PC-3 (cell line): ENCODE results near the gene LYRM9.
"Not testable (repeated sequence)": the region's sequence is repeated elsewhere in the genome, so short reads cannot be mapped to it uniquely, and the experiment has no call there.

Experiments used
- CTCF ChIP-seq: fragments of 300-600 bp; sonication (generic); conservative IDR thresholded peaks from 2 replicates; pipeline ENCODE4 v1.5.1; 2017; ENCODE audit warnings: antibody characterized with exemption, low read depth, mild to moderate bottlenecking, low read length
- EZH2 ChIP-seq: fragments of 300-600 bp; sonication (generic); IDR thresholded peaks from one replicate; pipeline ENCODE4 v1.6.1; 2017; ENCODE audit warnings: antibody characterized with exemption, mild to moderate bottlenecking, low read length; ENCODE audit not compliant: unreplicated experiment
- EZH2phosphoT487 ChIP-seq: fragments of 300-600 bp; sonication (generic); IDR thresholded peaks from 2 replicates; pipeline ENCODE4 v1.6.1; 2018; ENCODE audit warnings: mild to moderate bottlenecking, antibody characterized with exemption, low read length, borderline replicate concordance

- TF ChIP-seq CTCF, EZH2, EZH2phosphoT487: not testable (repeated sequence)
Observed at GRCh38 chr17:27912299-27912698, 19.1 kb upstream of the LYRM9 start.
